ENCODE measurements around the gene CA11.

CA11 gene

DNA sequence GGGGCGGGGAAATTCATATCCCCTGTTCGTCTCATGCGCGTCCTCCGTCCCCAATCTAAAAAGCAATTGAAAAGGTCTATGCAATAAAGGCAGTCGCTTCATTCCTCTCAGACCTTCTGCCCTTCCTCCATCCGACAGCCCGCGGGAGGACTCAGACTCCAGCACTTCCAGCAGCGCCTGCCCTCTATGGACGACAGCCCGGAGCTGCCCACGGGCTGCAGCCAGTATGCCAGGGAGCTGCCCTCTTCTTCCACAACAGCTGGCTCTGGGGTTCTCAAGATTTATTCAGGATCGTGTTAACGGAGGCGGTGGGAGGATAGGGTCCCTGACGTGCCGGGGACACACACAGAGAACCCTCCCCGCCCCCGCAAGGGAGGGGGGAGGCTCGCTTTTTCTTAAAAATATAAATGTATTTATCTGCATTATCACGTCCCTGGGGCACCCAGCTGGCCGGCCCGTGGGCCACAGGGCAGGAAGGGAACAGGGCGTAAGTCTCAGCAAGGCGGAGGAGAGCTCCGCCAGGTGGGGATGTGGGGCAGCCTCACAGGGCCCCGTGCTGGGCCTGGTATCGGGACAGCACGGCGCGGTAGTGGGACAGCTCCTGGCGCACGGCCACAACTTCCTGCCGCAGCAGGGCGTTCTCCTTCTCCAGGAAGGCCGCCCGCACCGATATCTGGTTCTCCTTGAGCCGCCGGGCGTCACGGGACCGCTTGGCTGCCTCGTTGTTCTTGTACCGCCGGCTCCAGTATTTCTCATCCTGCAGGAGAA is 15.5 kb downstream of the CA11 start:
- no peak for DNase-seq (ENCODE audit: low spot score)
- in situ Hi-C loops (cut with MboI; ENCODE audit: low pct_unique_long_range_greater_than_20kb, low sequenced_read_pairs, unreplicated experiment), result loop anchor here (25.0 kb wide), 1 partner anchor 332 kb away; the partner anchor contains the start of genes BAX and FTL
- TF ChIP-seq, protein P1, sequence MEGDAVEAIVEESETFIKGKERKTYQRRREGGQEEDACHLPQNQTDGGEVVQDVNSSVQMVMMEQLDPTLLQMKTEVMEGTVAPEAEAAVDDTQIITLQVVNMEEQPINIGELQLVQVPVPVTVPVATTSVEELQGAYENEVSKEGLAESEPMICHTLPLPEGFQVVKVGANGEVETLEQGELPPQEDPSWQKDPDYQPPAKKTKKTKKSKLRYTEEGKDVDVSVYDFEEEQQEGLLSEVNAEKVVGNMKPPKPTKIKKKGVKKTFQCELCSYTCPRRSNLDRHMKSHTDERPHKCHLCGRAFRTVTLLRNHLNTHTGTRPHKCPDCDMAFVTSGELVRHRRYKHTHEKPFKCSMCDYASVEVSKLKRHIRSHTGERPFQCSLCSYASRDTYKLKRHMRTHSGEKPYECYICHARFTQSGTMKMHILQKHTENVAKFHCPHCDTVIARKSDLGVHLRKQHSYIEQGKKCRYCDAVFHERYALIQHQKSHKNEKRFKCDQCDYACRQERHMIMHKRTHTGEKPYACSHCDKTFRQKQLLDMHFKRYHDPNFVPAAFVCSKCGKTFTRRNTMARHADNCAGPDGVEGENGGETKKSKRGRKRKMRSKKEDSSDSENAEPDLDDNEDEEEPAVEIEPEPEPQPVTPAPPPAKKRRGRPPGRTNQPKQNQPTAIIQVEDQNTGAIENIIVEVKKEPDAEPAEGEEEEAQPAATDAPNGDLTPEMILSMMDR (IDR thresholded peaks at IDR 0.05; ENCODE audit: extremely low read depth, insufficient read depth, missing control alignments), result no peak

DNA sequence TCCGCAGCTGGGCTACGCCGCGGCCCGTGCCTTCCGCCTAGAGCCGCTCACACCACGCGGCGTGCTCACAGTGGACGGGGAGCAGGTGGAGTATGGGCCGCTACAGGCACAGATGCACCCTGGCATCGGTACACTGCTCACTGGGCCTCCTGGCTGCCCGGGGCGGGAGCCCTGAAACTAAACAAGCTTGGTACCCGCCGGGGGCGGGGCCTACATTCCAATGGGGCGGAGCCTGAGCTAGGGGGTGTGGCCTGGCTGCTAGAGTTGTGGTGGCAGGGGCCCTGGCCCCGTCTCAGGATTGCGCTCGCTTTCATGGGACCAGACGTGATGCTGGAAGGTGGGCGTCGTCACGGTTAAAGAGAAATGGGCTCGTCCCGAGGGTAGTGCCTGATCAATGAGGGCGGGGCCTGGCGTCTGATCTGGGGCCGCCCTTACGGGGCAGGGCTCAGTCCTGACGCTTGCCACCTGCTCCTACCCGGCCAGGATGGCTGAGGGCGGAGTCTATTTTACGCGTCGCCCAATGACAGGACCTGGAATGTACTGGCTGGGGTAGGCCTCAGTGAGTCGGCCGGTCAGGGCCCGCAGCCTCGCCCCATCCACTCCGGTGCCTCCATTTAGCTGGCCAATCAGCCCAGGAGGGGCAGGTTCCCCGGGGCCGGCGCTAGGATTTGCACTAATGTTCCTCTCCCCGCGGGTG is 16.2 kb downstream of the CA11 start:
- in situ Hi-C loops (cut with MboI; ENCODE audit: low pct_unique_long_range_greater_than_20kb, low sequenced_read_pairs, unreplicated experiment), result loop anchor here (25.0 kb wide), 1 partner anchor 333 kb away; the partner anchor contains the start of genes BAX and FTL
- DNase-seq (ENCODE audit: low spot score), result no peak
- TF ChIP-seq, protein P1 (IDR thresholded peaks at IDR 0.05; ENCODE audit: extremely low read depth, insufficient read depth, missing control alignments), result no peak

DNA sequence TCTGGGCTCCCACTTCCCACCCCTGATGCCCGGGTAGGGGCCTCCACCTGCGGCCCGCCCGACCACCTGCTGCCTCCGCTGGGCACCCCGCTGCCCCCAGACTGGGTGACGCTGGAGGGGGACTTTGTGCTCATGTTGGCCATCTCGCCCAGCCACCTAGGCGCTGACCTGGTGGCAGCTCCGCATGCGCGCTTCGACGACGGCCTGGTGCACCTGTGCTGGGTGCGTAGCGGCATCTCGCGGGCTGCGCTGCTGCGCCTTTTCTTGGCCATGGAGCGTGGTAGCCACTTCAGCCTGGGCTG is 16.7 kb downstream of the CA11 start:
- in situ Hi-C loops (cut with MboI; ENCODE audit: low pct_unique_long_range_greater_than_20kb, low sequenced_read_pairs, unreplicated experiment), result loop anchor here (25.0 kb wide), 1 partner anchor 333 kb away; the partner anchor contains the start of genes BAX and FTL
- TF ChIP-seq, protein P1 (IDR thresholded peaks at IDR 0.05; ENCODE audit: extremely low read depth, insufficient read depth, missing control alignments), result no peak
- DNase-seq (ENCODE audit: low spot score), result no peak

DNA sequence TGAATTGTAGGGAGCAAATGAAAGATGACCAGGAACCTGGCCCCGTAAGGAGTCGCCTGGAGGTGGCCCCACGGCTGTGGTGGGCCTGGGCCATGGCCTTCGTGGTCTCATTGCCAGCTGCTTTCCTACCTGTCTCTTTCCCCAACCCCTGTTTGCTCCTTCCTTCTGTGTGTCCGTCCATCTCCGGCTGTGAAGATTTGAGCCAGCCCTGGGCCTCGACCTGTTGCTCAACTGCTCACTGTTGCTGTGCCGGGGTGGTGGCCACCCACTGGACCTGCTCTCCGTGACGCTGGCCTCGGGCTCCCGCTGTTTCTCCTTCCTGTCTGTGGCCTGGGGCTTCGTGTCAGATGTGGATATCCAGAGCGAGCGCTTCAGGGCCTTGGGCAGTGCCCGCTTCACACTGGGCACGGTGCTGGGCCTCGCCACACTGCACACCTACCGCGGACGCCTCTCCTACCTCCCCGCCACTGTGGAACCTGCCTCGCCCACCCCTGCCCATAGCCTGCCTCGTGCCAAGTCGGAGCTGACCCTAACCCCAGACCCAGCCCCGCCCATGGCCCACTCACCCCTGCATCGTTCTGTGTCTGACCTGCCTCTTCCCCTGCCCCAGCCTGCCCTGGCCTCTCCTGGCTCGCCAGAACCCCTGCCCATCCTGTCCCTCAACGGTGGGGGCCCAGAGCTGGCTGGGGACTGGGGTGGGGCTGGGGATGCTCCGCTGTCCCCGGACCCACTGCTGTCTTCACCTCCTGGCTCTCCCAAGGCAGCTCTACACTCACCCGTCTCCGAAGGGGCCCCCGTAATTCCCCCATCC is 17.3 kb downstream of the CA11 start:
- no peak for DNase-seq (ENCODE audit: low spot score)
- in situ Hi-C loops (cut with MboI; ENCODE audit: low pct_unique_long_range_greater_than_20kb, low sequenced_read_pairs, unreplicated experiment), result loop anchor here (25.0 kb wide), 1 partner anchor 334 kb away; the partner anchor contains the start of genes BAX and FTL
- TF ChIP-seq, protein P1 (IDR thresholded peaks at IDR 0.05; ENCODE audit: extremely low read depth, insufficient read depth, missing control alignments), result no peak

DNA sequence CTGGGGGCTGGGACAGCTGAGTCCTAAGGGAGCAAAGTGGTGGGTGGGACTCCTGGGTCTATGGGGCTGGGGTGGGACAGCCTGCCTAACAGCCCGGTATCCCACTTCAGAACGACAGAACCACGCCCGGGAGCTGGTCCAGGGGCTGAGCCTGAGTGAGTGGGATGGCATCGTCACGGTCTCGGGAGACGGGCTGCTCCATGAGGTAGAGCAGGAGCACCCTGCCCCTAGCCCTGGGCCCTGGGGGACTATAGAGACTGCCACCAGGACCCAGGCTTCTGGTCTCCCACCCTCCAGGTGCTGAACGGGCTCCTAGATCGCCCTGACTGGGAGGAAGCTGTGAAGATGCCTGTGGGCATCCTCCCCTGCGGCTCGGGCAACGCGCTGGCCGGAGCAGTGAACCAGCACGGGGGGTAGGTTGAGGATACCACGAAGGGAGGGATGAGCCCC is 18.1 kb downstream of the CA11 start:
- in situ Hi-C loops (cut with MboI; ENCODE audit: low pct_unique_long_range_greater_than_20kb, low sequenced_read_pairs, unreplicated experiment), result loop anchor here (25.0 kb wide), 1 partner anchor 334 kb away; the partner anchor contains the start of genes BAX and FTL
- TF ChIP-seq, protein P1 (IDR thresholded peaks at IDR 0.05; ENCODE audit: extremely low read depth, insufficient read depth, missing control alignments), result no peak
- DNase-seq (ENCODE audit: low spot score), result no peak
